Nephron progenitor cell (in vitro differentiated cells): ENCODE results near the gene AGAP1.

Experiments
- DNase-seq: peaks from one replicate; pipeline ENCODE4 v3.0.0; 2021
- H3K27ac Mint-ChIP-seq: 2 replicates; pipeline ENCODE4 v1.8.0; 2021; ENCODE audit warnings: mild to moderate bottlenecking, moderate library complexity, mixed read lengths
- H3K27me3 Mint-ChIP-seq: 2 replicates; pipeline ENCODE4 v1.8.0; 2021; ENCODE audit warnings: mild to moderate bottlenecking, low read depth, mixed read lengths; ENCODE audit not compliant: poor library complexity
- H3K36me3 Mint-ChIP-seq: 2 replicates; pipeline ENCODE4 v1.8.0; 2021; ENCODE audit warnings: low read depth, mixed read lengths
- H3K4me1 Mint-ChIP-seq: 2 replicates; pipeline ENCODE4 v1.8.0; 2021; ENCODE audit warnings: mixed read lengths
- H3K4me3 Mint-ChIP-seq: 2 replicates; pipeline ENCODE4 v1.8.0; 2021; ENCODE audit warnings: mild to moderate bottlenecking, moderate library complexity, mixed read lengths
- H3K9me3 Mint-ChIP-seq: 2 replicates; pipeline ENCODE4 v1.8.0; 2021; ENCODE audit warnings: mild to moderate bottlenecking, moderate library complexity, mixed read lengths
- TF ChIP-seq, protein P1 (sequence below): fragments of 200-600 bp; sonication (generic); IDR thresholded peaks from 2 replicates; pipeline ENCODE4 v1.5.0; 2021; ENCODE audit warnings: antibody characterized with exemption

The AGAP1 gene

DNA sequence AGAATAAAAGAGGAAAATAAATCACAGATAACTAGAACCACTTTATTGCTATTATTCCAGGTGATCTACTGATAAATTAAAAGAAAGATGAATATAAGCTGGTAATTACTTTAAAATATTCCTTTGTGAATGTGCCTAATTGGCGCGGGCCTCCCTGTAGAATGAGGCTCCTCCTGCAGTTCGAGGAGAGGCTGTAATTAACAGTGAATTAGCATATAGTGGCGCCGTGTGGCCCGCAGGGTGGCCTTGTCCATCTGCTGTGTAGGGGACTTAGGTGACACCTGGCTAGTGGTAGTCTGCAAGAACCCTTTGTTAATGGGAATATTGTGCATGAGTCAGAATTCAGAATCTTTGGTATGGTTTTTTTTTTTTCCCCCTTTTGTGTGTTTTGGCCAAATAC is 119.8 kb downstream of the AGAP1 start:
- peaks cover 54% of the 10 kb centered on the region for H3K4me1 Mint-ChIP-seq
- H3K4me3 Mint-ChIP-seq = no peak overlapping the region
- peaks cover 23% of the 10 kb centered on the region for H3K36me3 Mint-ChIP-seq
- TF ChIP-seq, protein P1, sequence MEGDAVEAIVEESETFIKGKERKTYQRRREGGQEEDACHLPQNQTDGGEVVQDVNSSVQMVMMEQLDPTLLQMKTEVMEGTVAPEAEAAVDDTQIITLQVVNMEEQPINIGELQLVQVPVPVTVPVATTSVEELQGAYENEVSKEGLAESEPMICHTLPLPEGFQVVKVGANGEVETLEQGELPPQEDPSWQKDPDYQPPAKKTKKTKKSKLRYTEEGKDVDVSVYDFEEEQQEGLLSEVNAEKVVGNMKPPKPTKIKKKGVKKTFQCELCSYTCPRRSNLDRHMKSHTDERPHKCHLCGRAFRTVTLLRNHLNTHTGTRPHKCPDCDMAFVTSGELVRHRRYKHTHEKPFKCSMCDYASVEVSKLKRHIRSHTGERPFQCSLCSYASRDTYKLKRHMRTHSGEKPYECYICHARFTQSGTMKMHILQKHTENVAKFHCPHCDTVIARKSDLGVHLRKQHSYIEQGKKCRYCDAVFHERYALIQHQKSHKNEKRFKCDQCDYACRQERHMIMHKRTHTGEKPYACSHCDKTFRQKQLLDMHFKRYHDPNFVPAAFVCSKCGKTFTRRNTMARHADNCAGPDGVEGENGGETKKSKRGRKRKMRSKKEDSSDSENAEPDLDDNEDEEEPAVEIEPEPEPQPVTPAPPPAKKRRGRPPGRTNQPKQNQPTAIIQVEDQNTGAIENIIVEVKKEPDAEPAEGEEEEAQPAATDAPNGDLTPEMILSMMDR = no peak
- no peak for DNase-seq
- peaks cover 16% of the 10 kb centered on the region for H3K9me3 Mint-ChIP-seq
- no peak overlapping the region for H3K27ac Mint-ChIP-seq
- H3K27me3 Mint-ChIP-seq = peaks cover 9% of the 10 kb centered on the region

DNA sequence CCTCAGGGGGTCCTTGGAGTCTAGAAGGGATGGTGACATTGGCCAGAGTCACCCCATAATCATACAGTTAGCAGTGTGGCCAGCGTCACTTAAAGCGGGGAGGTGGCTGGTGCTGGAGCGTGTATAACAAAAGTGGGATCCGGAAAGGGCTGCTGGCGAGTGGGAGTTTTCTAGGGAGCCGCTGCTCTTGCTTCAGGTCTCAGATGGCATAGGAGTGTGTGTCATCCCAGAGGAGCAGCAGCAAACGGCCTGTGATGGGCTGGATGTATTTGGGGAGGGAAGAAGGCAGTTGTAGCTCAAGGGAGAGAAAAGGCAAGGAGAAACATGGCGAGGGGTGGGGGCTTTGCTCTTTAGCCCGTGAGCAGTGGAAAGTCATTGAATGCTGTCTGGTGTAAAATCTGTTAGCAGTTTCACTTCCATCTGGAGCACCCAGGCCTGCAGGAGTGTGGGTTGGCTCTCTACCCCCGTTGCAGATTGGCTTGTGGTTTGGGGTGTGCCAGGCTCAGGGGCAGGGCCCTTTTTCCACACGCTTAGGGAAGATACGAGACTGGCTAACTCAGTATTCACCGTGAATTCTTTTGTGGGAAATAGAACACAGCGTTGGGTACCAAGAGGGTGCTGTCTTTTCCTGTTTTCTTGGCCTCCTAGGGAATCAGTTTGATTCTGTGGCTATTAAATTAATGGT is 120.5 kb downstream of the AGAP1 start:
- TF ChIP-seq, protein P1 = no peak
- H3K9me3 Mint-ChIP-seq = peaks cover 16% of the 10 kb centered on the region
- peak overlapping the region; percentile 10 for H3K27ac Mint-ChIP-seq
- H3K27me3 Mint-ChIP-seq = peaks cover 6% of the 10 kb centered on the region
- H3K4me1 Mint-ChIP-seq = peaks cover 47% of the 10 kb centered on the region
- no peak for DNase-seq
- H3K4me3 Mint-ChIP-seq = peak overlapping the region; percentile 2
- peaks cover 27% of the 10 kb centered on the region for H3K36me3 Mint-ChIP-seq

DNA sequence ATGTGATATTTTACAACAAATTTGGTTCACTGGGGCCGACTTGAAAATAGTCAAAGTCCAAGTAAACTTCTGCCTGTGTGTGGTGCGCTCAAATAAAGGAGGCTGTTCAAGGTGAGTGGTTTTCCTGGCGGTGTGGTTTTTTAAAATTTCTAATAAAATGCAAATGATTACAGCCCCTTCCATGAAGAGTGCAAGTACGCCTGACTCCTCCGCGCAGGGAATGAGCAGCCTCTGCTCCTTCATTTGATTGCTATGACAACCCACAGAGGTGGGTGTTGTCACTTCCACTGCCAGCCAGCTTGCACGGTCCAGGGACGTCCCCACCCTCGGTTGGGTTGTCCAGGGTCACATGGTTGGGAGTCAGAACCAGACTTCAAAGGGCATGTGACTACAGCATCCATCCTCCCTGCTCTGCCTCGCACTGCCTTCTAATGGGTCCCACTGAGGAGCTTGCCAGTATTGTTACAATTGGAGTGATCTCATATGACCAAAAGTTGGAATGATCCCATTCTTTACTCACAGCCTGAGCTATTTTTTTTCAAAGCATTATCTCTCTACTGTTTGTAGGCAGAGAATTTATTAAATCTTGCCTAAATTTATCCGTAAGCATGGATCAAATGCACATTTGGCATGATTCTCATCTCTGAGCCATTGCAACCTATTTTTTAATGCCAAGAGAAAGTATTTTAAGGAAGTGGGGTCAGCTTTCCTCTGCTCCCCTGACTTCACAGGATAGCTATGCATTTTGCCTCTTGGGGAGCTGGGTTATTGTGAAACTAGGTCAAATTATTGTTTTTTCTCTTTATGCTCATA is 121.3 kb downstream of the AGAP1 start:
- TF ChIP-seq, protein P1 = no peak
- DNase-seq = no peak
- peaks cover 27% of the 10 kb centered on the region for H3K36me3 Mint-ChIP-seq
- peaks cover 47% of the 10 kb centered on the region for H3K4me1 Mint-ChIP-seq
- H3K27me3 Mint-ChIP-seq = peaks cover 2% of the 10 kb centered on the region
- H3K27ac Mint-ChIP-seq = no peak overlapping the region
- H3K4me3 Mint-ChIP-seq = no peak overlapping the region
- H3K9me3 Mint-ChIP-seq = peaks cover 16% of the 10 kb centered on the region

DNA sequence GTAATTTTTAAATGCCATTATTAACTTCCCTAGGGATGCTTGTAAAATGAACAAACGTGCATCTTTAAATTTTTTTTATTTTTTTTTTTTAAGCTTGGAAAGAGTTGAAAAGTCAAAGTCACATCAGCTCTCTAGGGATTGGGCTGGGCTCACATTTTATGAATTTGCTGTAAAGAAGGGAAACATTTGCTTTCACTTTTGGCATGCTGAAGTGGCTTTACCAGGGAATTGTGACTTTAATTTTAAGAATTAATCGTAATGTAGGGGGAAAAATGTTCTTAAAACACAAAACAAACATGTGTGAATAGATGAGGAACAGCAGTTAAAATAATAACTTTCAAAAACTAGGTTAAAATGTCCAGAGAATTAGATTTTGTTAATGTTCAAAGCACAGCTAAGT is 123.0 kb downstream of the AGAP1 start:
- Mint-ChIP-seq H3K4me1 (peaks cover 37% of the 10 kb centered on the region), H3K9me3 (peaks cover 14% of the 10 kb centered on the region), H3K27ac (no peak overlapping the region), H3K4me3 (no peak overlapping the region), H3K36me3 (peaks cover 17% of the 10 kb centered on the region), H3K27me3 (no peaks in the 10 kb centered on the region)
- DNase-seq = no peak
- TF ChIP-seq, protein P1 = no peak

DNA sequence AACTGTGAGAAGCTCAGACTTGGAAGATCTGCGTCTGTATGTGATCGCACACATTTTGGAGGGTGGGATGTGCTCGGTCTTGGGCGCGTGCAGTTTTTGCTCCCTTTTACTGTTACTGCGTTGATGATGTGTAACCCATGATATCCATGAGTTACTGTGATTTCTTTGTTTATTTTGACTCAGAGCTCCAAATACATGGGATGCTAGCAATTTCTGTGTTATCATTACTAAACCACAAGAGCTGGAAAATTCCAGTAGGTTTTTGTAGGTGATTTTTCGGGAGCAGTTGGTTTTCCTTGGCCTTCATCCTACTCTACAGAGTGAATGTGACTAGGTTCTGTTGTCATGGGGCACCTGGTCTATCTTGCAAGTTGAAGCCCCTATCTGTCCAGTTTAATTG is 124.2 kb downstream of the AGAP1 start:
- no peak for DNase-seq
- Mint-ChIP-seq H3K36me3 (peaks cover 21% of the 10 kb centered on the region), H3K27me3 (no peaks in the 10 kb centered on the region), H3K9me3 (peaks cover 14% of the 10 kb centered on the region), H3K4me1 (peaks cover 38% of the 10 kb centered on the region), H3K27ac (no peak overlapping the region), H3K4me3 (no peak overlapping the region)
- TF ChIP-seq, protein P1 = no peak
